WERI-Rb-1 (cell line): ENCODE measurements around the gene RNU7-1.

Experiments
- DNase-seq: peaks from one replicate; pipeline ENCODE4 v3.0.0-alpha.2; 2020
- H3K27ac ChIP-seq: fragments of 250-450 bp; sonication (Bioruptor Pico); 2 replicates; pipeline ENCODE4 v1.5.1; 2020; ENCODE audit warnings: mild to moderate bottlenecking, moderate library complexity
- H3K27me3 ChIP-seq: fragments of 250-450 bp; sonication (Bioruptor Pico); 2 replicates; pipeline ENCODE4 v1.5.1; 2021; ENCODE audit warnings: mild to moderate bottlenecking, low read depth, moderate library complexity; ENCODE audit not compliant: insufficient read depth, severe bottlenecking
- H3K36me3 ChIP-seq: fragments of 250-450 bp; sonication (Bioruptor Pico); 2 replicates; pipeline ENCODE4 v1.5.1; 2020; ENCODE audit warnings: mild to moderate bottlenecking, moderate library complexity
- H3K4me3 ChIP-seq: 2 replicates; pipeline ENCODE4 v1.5.1; 2011; ENCODE audit warnings: low read depth, mild to moderate bottlenecking, control low read depth, low read length
- H3K9me3 ChIP-seq: fragments of 250-450 bp; sonication (Bioruptor Pico); 2 replicates; pipeline ENCODE4 v1.5.1; 2021; ENCODE audit warnings: mild to moderate bottlenecking, moderate library complexity; ENCODE audit not compliant: severe bottlenecking
- TF ChIP-seq, protein P1 (sequence below): IDR thresholded peaks from 2 replicates; pipeline ENCODE4 v1.5.1; 2011; ENCODE audit warnings: low read depth, mild to moderate bottlenecking, control low read depth, inconsistent platforms, low read length

Gene RNU7-1

DNA sequence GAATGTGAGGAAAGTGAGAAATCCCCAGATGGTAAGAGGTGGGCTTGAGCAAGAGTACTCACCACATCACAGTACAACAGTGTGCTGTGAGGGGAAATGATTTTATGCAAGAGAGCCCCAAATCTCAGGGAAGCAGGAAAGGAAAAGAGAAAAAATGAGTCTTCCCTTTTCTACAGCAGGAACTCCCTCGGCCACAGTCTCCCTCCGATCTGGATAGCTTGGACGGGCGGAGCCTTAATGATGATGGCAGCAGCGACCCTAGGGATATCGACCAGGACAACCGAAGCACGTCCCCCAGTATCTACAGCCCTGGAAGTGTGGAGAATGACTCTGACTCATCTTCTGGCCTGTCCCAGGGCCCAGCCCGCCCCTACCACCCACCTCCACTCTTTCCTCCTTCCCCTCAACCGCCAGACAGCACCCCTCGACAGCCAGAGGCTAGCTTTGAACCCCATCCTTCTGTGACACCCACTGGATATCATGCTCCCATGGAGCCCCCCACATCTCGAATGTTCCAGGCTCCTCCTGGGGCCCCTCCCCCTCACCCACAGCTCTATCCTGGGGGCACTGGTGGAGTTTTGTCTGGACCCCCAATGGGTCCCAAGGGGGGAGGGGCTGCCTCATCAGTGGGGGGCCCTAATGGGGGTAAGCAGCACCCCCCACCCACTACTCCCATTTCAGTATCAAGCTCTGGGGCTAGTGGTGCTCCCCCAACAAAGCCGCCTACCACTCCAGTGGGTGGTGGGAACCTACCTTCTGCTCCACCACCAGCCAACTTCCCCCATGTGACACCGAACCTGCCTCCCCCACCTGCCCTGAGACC, 8.0 kb upstream of the RNU7-1 start:
- Histone ChIP-seq H3K27ac (no peak overlapping the region), H3K36me3 (peaks cover 69% of the 10 kb centered on the region)

DNA sequence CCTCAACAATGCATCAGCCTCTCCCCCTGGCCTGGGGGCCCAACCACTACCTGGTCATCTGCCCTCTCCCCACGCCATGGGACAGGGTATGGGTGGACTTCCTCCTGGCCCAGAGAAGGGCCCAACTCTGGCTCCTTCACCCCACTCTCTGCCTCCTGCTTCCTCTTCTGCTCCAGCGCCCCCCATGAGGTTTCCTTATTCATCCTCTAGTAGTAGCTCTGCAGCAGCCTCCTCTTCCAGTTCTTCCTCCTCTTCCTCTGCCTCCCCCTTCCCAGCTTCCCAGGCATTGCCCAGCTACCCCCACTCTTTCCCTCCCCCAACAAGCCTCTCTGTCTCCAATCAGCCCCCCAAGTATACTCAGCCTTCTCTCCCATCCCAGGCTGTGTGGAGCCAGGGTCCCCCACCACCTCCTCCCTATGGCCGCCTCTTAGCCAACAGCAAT, 7.4 kb upstream of the RNU7-1 start:
- TF ChIP-seq, protein P1, sequence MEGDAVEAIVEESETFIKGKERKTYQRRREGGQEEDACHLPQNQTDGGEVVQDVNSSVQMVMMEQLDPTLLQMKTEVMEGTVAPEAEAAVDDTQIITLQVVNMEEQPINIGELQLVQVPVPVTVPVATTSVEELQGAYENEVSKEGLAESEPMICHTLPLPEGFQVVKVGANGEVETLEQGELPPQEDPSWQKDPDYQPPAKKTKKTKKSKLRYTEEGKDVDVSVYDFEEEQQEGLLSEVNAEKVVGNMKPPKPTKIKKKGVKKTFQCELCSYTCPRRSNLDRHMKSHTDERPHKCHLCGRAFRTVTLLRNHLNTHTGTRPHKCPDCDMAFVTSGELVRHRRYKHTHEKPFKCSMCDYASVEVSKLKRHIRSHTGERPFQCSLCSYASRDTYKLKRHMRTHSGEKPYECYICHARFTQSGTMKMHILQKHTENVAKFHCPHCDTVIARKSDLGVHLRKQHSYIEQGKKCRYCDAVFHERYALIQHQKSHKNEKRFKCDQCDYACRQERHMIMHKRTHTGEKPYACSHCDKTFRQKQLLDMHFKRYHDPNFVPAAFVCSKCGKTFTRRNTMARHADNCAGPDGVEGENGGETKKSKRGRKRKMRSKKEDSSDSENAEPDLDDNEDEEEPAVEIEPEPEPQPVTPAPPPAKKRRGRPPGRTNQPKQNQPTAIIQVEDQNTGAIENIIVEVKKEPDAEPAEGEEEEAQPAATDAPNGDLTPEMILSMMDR, result no peak

More for the DNA sequence above, 8.0 kb upstream of the RNU7-1 start:
- Histone ChIP-seq H3K27me3 (no peaks in the 10 kb centered on the region), H3K9me3 (no peaks in the 10 kb centered on the region), H3K4me3 (no peak overlapping the region)
- TF ChIP-seq, protein P1, result no peak
- no peak for DNase-seq

DNA sequence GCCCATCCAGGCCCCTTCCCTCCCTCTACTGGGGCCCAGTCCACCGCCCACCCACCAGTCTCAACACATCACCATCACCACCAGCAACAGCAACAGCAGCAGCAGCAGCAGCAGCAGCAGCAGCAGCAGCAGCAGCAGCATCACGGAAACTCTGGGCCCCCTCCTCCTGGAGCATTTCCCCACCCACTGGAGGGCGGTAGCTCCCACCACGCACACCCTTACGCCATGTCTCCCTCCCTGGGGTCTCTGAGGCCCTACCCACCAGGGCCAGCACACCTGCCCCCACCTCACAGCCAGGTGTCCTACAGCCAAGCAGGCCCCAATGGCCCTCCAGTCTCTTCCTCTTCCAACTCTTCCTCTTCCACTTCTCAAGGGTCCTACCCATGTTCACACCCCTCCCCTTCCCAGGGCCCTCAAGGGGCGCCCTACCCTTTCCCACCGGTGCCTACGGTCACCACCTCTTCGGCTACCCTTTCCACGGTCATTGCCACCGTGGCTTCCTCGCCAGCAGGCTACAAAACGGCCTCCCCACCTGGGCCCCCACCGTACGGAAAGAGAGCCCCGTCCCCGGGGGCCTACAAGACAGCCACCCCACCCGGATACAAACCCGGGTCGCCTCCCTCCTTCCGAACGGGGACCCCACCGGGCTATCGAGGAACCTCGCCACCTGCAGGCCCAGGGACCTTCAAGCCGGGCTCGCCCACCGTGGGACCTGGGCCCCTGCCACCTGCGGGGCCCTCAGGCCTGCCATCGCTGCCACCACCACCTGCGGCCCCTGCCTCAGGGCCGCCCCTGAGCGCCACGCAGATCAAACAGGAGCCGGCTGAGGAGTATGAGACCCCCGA, 6.8 kb upstream of the RNU7-1 start:
- H3K9me3 ChIP-seq, result no peaks in the 10 kb centered on the region
- no peaks in the 10 kb centered on the region for H3K27me3 ChIP-seq
- no peak for DNase-seq
- H3K36me3 ChIP-seq, result peaks cover 80% of the 10 kb centered on the region
- no peak overlapping the region for H3K4me3 ChIP-seq
- TF ChIP-seq, protein P1, result no peak
- H3K27ac ChIP-seq, result peak overlapping the region; percentile 84

More for the DNA sequence above, 7.4 kb upstream of the RNU7-1 start:
- H3K27ac ChIP-seq, result no peak overlapping the region
- H3K27me3 ChIP-seq, result no peaks in the 10 kb centered on the region
- no peak overlapping the region for H3K4me3 ChIP-seq
- H3K36me3 ChIP-seq, result peaks cover 75% of the 10 kb centered on the region
- H3K9me3 ChIP-seq, result no peaks in the 10 kb centered on the region
- no peak for DNase-seq

DNA sequence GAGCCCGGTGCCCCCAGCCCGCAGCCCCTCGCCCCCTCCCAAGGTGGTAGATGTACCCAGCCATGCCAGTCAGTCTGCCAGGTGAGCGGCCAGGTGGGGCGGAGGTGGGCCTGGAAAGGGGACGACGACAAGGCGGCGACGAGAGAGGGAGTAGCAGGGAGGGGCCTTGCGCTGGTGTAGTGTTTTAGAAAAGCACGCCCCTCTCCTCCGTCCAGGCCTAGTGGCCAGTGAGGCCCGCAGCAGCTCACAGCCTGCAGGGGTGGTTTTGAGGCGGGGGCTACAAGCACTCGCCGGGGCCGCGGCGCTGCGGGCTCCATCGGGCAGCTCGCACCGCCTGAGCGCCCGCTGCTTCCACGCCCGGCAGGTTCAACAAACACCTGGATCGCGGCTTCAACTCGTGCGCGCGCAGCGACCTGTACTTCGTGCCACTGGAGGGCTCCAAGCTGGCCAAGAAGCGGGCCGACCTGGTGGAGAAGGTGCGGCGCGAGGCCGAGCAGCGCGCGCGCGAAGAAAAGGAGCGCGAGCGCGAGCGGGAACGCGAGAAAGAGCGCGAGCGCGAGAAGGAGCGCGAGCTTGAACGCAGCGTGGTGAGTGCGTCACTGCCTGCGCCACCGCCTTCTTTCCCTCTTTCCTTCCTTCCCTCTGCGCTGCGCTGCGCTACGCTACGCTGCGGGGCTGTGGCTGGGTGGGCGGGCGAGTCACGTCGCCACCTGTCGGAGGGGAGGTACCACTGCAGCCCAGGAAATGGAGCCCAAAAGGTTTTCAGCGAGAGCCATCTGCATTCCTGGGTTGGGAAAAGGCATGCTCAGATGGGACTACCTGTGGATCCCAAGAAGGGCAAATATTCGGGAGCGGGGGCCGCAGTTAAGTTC, 5.9 kb upstream of the RNU7-1 start:
- peak; percentile 93 for DNase-seq
- Histone ChIP-seq H3K27ac (peak overlapping the region; percentile 84), H3K27me3 (no peaks in the 10 kb centered on the region), H3K9me3 (no peaks in the 10 kb centered on the region), H3K4me3 (peak overlapping the region; percentile 48), H3K36me3 (peaks cover 81% of the 10 kb centered on the region)
- TF ChIP-seq, protein P1, result peak; percentile 90

DNA sequence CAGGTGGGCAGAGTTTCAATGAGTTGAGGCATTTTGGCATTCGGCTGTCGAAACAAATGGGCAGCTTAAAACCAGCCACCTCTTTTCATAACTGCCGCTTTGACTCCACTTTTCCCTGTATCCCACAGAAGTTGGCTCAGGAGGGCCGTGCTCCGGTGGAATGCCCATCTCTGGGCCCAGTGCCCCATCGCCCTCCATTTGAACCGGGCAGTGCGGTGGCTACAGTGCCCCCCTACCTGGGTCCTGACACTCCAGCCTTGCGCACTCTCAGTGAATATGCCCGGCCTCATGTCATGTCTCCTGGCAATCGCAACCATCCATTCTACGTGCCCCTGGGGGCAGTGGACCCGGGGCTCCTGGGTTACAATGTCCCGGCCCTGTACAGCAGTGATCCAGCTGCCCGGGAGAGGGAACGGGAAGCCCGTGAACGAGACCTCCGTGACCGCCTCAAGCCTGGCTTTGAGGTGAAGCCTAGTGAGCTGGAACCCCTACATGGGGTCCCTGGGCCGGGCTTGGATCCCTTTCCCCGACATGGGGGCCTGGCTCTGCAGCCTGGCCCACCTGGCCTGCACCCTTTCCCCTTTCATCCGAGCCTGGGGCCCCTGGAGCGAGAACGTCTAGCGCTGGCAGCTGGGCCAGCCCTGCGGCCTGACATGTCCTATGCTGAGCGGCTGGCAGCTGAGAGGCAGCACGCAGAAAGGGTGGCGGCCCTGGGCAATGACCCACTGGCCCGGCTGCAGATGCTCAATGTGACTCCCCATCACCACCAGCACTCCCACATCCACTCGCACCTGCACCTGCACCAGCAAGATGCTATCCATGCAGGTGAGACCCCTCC, 5.0 kb upstream of the RNU7-1 start:
- peaks cover 76% of the 10 kb centered on the region for H3K36me3 ChIP-seq
- H3K4me3 ChIP-seq, result peak overlapping the region; percentile 48
- DNase-seq, result no peak
- no peaks in the 10 kb centered on the region for H3K9me3 ChIP-seq
- H3K27ac ChIP-seq, result peak overlapping the region; percentile 84
- TF ChIP-seq, protein P1, result no peak
- no peaks in the 10 kb centered on the region for H3K27me3 ChIP-seq
